Raji (cell line): ENCODE data around the gene MBIP.

Experiments
- POLR2A ChIP-seq: IDR thresholded peaks from 2 replicates; pipeline ENCODE4 v1.6.1; 2011; ENCODE audit warnings: low read depth, low read length, control low read depth; ENCODE audit not compliant: insufficient read depth

MBIP gene

DNA sequence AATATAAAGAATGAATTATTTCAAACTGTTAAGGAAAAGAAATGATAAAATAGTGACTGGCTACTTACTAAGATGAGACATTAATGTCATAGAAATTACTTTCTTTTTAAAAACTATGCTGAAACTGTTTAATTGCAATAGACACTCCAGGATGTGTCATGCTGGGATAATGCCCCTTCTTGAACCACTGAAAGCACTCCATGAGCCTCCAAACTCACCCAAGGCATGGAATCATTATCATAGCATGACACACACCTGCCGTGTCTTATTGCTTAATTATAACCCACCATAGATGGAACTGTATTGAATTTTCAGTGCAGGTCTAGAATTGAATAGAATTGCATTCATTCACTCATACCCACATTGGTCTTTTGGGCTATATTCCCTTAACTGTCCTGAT lies 4.3 kb downstream of the MBIP start:
- TF ChIP-seq POLR2A = no peak

DNA sequence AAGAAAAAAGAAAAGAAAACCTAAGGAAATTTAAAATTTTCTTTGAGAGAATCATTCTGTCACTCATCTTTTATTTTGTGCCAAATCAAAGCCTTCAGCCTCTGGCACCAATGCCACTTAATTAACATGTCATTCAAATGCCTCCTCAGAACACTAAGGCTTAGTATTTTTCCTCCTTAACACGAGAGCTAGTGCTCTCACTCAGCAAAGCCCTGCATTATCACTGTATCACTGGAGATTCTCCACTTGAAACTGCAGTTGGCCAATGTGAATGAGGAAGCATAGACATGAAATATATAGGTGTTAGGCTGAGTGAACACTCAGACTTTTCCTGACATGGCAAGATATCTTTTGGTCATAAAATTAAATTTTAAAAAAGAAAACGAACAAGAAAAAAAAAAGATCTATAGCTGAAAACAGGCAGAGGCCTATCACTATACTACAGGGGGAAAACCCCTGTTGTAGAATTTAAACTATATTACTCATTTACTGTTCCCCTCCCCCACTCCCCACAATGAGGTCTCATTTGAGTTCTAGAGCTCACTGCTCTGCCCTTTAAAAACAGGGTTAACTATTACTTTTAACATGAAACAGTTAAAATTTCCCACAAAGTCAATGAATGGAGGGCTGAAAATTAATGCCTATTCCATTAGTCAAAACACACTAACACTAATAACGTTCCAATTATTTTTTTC lies 5.1 kb downstream of the MBIP start:
- no peak for TF ChIP-seq POLR2A

DNA sequence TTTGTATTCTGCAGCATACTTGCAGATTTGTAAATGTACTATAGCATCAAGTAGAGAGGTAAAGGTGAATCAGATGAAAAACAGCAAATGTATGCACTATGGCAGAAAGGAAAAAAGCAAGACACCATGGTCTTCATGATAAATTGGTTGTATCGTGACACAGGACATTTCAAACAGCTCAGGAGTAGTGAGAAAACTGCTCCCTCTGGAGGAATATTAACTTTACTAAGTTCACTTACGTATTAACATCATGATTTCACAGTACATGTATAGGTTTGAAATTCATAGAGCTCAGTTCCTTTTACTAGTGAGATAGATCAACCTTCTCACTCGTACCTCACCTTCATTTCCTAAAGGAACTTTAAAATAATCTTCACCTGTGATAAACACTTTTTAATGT lies 6.5 kb downstream of the MBIP start:
- TF ChIP-seq POLR2A = no peak

DNA sequence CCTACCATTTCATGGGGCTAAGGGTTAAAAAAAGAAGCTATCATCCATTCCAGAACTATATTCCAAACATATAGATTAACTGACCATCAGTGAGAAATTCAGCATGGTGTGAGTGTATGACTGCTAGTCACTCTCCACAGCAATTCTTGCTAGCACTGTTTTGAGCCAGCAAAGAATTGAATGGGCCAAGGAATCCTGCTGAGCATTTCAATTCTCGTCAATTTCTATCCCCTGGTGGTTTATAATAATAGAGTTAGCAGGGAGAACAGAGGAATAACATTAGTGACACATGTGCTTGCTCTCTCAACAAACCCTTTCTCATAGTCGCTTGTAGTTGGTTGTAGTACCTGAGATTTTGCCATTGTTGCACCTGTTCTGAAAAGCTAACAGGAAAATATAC lies 7.2 kb downstream of the MBIP start:
- no peak for TF ChIP-seq POLR2A

DNA sequence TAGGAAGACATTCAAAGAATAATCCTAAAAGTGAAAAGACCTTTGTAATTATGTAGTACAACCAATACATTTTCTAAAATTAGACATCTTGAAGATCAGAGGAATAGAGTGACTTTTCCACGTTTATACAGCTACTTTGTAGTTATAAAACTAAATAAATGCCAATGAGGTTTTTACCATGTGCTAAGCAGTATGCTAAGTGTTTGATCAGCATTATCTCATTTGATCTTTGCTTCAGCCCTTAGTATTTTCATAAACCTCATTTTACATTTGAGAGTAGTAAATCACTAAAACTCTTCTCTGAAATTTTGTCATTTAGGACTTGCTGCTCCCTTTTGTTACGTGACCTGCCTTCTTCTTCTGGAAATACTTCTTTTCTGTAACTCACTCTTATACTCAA lies 13.6 kb downstream of the MBIP start:
- TF ChIP-seq POLR2A = no peak

- no peak for TF ChIP-seq POLR2A
These were observed 15.5 kb downstream of the MBIP start for GRCh38 chr14:36304895-36305294.

GRCh38 chr14:36303960-36304359 lies 16.5 kb downstream of the MBIP start:
- no peak for TF ChIP-seq POLR2A

- TF ChIP-seq POLR2A = no peak
These were observed 17.6 kb downstream of the MBIP start for GRCh38 chr14:36302823-36303222.

DNA sequence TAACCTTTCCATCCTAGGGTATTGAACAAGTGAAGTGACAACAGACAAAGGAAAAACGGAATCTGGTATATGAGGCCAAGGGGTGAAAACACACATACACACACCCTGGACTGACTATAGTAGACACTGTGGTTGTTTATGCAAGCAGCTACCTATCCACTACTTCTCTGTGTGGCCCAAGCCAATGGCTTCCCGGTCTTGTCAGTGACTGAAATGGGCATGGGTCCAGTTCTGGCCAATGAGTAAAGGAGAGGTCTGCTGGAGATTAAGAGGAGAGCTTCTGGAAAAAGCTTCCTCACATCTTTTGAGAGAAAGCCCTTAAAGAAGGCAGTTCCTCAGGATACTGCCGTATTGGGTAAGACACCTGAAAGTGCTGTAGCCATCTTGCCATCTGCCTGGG lies 19.3 kb downstream of the MBIP start:
- no peak for TF ChIP-seq POLR2A

DNA sequence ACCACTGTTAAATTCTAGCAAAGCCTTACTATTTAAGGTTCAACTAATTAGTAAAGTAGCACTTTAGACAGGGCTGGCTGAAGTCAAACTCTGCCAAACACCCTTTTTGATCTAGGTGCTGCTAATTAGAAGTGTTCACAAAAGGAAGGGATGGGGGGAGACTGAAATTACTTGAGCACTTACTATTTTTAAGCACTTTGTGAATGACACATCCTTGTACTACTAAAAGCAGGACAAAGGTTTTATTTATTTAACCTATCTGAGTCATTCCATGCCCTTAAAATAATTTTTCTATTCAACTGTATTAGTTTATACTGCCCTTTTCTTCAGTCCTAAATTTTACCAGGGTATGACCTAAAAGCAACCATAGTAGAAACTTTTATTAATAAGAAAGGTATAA lies 20.1 kb downstream of the MBIP start:
- TF ChIP-seq POLR2A = no peak

DNA sequence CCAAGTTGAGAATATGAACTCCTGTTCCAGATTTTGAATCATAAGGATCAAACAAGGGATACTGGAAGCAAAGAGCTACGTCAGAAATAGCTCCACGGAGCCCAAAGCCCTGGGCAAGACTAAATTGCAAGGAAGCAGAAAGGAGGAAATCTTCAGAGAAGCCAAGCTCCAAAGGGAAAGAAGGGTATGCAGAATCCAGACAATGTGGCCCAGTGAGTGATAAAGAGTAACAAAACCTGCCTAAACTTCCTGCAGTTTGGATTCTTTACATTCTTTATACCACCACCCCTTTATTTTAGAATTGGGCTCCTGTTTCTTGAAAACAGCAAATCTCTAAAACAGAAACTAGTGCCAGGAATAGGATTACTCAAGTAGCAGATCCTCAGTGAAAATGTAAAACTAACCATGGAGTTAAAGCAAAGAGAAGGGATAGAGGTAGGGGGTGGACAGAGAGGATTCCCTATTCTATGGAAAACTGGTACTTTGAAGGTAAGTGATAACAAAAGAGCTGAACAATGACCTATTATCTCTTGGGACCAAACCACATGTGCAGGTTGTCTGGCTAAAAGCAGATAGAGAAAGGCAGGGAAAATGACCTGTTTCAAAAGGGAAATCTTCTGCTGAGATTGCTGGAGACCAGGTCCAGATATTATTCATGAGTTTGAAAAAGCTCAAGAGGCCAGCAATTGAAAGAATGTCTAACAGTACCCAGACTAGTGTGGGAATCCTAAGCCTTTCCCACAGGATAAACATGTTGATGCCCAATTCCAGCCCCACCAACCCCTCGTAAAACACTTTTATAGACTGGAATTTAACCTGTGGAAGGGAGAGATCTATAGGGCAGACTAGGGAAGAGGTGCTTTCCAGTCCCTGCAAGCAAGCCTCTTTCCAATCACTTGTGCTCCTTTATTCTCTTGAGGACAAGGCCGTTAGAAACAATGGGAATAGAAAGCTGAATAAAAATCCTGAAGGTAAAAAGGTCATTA lies 24.5 kb downstream of the MBIP start:
- TF ChIP-seq POLR2A = no peak

GRCh38 chr14:36294543-36294942 lies 25.9 kb downstream of the MBIP start:
- TF ChIP-seq POLR2A = no peak

- TF ChIP-seq POLR2A = no peak
These were observed 26.6 kb downstream of the MBIP start for GRCh38 chr14:36293824-36294223.

- no peak for TF ChIP-seq POLR2A
These were observed 30.5 kb downstream of the MBIP start for GRCh38 chr14:36289954-36290353.

DNA sequence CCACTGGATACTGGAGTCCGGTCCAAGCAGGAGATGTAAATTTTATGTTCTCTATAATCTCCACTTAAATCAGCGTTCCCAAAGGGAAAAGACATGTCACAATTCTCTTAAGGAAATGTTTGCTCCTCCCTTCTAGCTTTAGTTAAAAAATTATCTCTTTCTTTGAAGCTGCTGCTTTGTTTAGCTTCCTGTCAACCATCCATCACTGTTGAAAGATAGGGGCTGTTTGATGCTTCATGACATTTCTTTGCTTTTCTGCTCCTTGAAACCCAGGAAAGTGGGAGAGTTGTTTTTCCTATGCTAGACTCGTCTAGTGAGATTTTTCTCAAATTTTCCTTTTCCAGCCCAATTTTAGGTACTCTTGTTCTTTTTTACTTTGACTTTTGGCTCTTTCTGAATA lies 31.9 kb downstream of the MBIP start:
- no peak for TF ChIP-seq POLR2A

DNA sequence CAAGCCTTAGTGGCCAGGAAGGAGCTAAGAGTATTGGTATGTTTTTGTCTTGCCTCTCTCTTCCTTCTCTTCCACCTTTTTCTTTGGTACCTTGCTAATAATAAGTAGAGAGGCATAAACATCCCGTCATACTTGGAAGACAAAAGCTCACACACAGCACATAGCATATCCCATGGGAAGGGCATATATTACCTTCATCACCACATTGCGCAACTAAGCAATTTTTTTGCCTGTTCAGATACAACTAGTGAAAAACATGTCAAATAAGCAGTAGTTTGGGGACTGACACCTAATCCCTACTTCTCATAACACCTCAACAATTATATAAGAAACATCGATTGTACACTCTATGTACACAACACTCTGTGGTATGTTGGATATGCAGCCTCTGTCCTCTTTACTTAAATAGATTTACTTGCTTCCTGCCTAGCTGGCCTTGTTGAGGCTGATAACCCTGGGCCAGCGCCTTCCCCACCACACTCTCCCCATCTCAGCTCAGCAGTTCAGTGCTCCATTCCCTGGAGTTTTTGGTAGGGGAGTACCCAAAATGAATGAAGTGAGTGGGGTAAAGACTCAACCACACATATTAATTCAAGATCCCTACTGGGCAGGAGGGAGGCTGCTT lies 35.4 kb downstream of the MBIP start:
- no peak for TF ChIP-seq POLR2A
